Hematopoietic multipotent progenitor cell treated with erythropoietin and hydrocortisone succinate and interleukin-3 and kit ligand, for 8 days (in vitro differentiated cells): ENCODE results near the gene MSRB2.
"Not testable (repeated sequence)": the region's sequence is repeated elsewhere in the genome, so short reads cannot be mapped to it uniquely, and the experiment has no call there.

ENCODE experiments used
- DNase-seq: peaks from one replicate; pipeline ENCODE4 v3.0.0-alpha.2; 2015

Gene MSRB2

DNA sequence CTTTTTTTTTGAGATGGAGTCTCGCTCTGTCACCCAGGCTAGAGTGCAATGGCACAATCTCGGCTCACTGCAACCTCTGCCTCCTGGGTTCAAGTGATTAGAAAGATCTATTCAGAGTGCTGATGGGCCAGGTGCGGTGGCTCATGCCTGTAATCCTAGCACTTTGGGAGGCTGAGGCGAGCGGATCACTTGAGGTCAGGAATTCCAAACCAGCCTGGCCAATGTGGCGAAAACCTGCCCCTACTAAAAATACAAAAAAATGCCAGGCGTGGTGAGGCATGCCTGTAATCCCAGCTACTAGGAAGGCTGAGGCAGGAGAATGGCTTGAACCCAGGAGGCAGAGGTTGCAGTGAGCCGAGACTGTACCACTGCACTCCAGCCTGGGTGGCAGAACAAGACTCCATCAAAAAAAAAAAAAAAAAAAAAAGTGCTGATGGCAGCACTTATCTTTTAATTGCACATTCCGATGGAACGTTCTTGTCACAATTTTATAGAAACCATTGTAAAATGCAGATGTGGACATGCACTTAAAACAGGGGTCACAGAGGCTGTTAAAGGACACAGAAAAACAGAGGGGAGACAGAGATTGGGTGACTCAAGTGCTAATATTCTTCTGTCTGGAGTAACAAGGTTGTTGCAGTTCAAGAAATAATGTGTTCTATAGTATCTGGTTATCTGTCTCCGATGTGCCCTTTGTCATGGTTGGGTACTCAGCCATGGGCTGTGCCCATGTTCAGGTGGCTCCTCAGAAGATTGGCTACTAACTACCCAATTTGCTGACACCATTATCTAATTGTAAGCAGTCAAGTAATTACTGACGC lies 25.1 kb upstream of the MSRB2 start:
- DNase-seq = not testable (repeated sequence)

GRCh38 chr10:23070913-23071218 lies 24.5 kb upstream of the MSRB2 start:
- DNase-seq = no peak

DNA sequence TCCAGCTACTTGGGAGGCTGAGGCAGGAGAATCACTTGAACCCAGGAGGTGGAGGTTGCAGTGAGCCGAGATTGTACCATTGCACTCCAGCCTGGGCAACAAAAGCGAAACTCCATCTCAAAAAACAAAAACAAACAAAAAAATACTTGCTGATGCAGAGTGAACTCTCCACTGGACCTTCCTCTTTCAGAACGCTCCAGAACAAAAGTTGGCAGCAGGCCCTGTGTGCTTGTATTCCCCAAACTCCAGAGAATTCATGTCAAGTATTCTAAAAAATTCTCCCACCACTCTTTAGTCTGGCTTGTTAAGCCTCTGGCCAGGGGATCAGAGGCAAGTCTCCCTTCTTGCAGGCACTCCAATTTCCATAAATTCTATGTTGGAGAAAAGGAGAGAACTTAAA lies 22.8 kb upstream of the MSRB2 start:
- not testable (repeated sequence) for DNase-seq

DNA sequence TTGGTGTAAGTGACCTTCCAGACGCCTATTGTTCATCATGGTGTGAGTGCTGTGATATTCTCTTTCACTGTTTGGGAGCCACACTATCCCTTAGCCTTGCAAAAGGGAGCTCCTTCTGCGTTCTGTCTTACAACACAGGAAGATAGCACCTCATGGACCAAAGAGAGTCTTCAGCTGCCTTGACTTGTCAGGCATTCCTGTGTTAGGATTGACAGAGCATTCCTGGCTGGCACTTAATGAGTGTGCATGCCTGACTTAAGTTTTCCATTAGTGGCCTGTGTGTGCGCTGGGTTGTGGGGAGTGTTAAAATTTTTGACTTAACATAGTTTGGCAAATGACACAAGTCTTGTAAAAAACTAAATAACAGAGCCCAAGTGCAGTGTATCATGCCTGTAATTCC lies 21.9 kb upstream of the MSRB2 start:
- DNase-seq = no peak

GRCh38 chr10:23075672-23076071 lies 19.7 kb upstream of the MSRB2 start:
- DNase-seq = no peak

DNA sequence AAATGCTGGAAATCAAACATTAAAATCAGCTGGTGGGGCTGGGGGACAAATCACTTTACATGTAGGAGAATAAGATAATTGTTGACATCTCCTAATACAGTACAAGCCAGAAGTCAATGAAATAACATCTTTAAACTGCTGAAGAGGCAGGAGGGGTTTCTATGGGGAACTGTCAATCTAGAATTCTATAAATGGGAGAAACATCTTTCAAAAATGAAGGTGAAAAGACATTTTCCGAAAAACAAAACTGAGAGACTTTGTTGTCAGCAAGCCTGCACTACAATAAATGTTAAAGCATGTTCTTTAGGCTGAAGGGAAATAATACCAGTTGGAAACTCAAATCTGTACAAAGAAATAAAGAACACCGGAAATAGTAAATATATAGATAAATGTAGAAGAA lies 17.3 kb upstream of the MSRB2 start:
- DNase-seq = no peak

- DNase-seq = no peak
Measured at GRCh38 chr10:23079700-23080099, 15.7 kb upstream of the MSRB2 start.

DNA sequence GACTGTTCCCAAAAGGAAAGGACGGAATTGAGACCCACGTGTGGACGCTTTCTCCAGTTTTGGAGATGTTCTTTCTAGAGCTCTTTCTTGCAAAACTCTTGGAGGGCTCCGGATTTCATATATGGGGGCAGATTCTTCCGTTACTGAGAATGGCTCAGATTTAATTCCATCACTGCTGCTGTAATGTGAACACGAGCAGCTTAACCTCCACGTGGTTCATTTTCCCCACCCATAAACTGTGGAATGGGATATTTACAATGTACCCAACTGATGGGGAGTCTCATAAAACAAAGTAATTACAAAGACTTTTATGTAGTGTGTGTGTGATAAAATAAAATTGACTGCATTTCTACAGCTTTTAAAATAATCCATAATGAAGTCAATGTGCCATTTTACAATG lies 15.1 kb upstream of the MSRB2 start:
- no peak for DNase-seq

DNA sequence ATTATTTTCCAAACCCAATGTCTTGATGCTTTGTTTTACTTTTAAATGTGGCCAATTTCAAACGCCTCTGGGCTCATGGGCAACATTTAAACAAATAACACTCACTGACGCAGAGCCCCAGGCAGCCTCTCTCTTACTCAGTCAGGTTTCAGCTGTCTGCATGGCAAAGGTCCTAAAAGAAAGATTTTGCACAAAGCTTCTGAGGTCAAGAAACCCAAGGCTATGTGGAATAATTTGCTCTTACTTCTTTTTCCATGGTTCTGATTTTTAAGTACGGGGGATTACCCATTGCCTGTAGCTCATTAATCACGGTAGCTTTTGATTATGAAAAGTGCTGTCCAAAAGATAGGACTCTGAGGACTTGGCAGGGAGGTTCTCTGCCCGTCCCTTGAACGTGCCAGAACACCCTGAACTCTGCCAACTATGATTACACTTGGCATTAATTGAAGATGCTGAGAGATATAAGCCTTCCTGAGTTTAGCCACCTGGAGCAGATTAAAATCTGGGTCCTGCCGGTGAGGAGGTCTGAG lies 14.1 kb upstream of the MSRB2 start:
- DNase-seq = no peak

DNA sequence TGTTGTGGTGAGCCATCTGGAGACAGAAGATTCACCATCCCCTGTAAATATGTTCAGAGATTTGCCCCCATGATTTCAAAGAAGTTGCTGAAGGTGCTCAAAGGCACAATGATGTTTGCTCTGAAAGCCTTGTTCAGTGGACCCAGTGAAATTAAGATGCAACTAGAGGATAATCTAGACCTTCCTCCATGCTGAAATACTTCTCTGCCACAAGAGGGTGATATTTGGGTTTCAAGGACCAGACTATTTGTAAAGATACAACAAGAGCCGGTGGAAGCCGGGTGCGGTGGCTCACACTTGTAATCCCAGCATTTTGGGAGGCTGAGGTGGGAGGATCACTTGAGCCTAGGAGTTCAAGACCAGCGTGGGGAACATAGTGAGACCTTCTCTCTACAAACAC lies 13.5 kb upstream of the MSRB2 start:
- DNase-seq = peak; percentile 20

DNA sequence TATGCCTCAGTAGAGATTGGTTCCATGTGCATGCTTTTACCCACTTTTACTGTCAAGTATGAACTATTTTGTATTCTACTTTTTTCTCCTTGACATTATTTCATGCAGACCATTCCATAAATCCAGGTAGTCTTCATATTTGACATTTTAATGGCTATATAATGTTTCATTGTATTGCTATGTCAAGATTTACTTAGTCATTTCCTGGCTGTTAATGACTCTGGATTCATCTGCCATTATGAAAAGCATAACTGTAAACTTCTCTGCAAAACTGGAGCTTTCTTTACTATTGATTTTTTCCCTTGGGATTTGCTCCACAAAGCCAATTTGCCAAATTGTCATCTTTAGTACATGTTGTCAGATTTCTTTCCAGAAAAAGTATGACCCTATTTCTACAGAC lies 6.8 kb upstream of the MSRB2 start:
- DNase-seq = no peak

DNA sequence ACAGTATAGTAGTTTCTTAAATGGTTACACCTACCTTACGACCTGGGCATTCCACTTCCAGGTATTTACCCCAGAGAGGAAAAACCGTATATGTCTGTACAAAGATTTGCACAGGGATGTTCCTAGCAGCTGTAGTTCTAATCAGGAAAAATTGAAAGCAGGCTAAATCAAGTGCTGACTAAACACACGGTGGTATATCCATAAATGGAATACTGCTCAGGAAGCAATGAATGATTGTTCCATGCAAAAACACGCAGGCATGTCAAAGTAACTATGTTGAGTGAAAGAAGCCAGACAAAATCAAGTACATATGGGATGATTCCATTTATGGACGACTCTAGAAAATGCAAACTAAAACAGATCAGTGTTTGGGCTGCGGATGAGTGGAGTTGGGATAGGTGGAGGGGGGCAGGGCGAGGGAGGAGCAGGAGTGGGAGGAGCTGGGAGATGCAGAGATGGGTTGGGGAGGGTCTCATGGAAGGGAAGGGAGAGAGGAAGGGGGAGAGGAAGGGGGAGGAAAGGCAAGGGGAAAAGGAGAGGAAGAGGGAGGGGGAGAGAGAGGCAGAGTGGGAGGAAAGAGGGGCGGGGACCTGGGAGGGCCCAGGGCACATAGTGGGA lies 484 bp upstream of the MSRB2 start:
- no peak for DNase-seq

GRCh38 chr10:23095966-23096801 lies 805 bp downstream of the MSRB2 start:
- peak; percentile 54 for DNase-seq

DNA sequence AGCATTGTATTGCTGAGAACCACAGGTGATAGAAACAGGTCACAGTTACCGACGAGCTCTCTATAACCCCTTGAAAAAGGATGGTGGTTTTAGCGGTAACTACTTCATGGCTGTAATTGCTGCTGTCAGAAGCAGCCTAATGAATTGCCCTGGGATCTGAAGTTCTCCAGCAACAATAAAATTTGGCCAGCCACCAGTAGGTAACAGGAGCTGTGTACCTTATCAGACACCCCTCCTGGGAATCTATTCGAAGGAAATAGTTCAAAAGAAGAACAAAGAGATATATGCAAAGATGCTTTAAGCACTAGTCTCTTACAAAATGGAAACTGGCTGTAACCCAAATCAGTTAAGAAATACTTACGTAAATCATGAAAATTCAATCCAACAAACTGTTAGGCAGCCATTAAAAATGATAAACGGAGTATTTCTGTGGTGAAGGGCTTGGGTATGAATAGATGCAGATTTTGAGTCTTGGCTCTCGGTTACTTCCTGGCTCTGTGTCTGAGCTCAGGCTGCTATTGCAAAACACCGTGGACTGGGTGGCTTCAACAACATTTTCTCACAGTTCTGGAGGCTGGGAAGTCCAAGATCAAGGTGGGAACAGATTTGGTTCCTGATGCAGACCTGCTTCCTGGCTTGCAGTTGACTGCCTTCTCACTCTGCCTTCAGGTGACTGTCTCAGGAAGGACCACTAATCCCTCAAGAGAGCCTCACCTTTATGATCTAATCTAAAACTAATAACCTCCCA lies 1.6 kb downstream of the MSRB2 start:
- peak; percentile 52 for DNase-seq

GRCh38 chr10:23099079-23099478 lies 3.7 kb downstream of the MSRB2 start:
- DNase-seq = no peak

GRCh38 chr10:23099816-23100215 lies 4.4 kb downstream of the MSRB2 start:
- DNase-seq = no peak

- no peak for DNase-seq
Measured at GRCh38 chr10:23100331-23101030, 5.1 kb downstream of the MSRB2 start.

DNA sequence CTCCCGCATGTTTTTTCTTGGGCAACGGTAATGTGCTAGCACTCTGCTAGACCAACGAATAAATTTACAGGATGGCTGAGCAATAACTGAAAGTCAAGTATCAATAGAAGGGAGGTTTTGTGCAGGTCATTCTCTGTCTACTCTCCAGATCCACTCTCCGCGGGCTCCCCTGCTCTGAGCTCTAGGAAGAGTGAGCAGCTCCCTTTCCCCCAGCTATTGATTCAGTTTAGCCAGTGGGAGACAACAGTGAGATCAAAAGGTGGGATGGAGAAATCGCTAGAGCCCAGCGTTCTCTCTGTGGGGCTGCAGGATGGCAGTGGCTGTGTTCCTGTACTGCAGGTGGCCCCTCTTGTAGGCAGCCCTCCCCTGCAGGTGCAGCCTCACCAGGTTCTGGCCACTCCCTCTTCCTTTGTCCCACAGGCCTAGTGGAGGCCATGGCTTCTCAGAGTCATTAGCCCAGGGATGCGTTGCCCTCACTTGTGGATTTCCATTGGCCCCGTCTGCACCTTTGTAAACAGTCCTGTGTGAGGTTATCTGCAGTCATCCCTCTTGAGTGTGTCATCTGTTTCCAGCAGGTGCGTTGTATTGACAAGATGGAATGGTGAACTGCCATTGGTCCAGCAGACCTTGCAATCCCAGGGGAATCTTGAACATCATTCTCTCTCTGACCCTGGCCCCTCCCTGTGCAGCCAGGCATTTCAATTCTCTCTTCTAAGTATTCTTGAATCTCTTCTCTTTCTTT lies 11.1 kb downstream of the MSRB2 start:
- no peak for DNase-seq

GRCh38 chr10:23110722-23111516 lies 15.5 kb downstream of the MSRB2 start:
- DNase-seq = no peak

- DNase-seq = no peak
Measured at GRCh38 chr10:23111517-23112286, 16.3 kb downstream of the MSRB2 start.
